Activated CD8-positive, alpha-beta memory T cell treated with anti-CD3 and anti-CD28 coated beads, Interleukin-2, amount 50 U/mL, for 24 hours (primary cell): Measurements from ENCODE around the gene WDR72.
"Not testable (repeated sequence)": the region's sequence is repeated elsewhere in the genome, so short reads cannot be mapped to it uniquely, and the experiment has no call there.

ENCODE experiments used
- DNase-seq: peaks from one replicate; pipeline ENCODE4 v3.0.0-alpha.2; 2020; ENCODE audit errors: extremely low read depth

Gene WDR72

GRCh38 chr15:53759411-53759931 lies at the start of gene WDR72:
WDR72 (minus strand) TSS chr15:53759663; CDS start chr15:53733149, 26,514 bp downstream.
- DNase-seq, result no peak

- no peak for DNase-seq
These were observed 48.7 kb upstream of the WDR72 start for GRCh38 chr15:53808058-53808706.

GRCh38 chr15:53807501-53807900 lies 48.0 kb upstream of the WDR72 start:
- DNase-seq, result no peak

- DNase-seq, result no peak
These were observed 43.2 kb upstream of the WDR72 start for GRCh38 chr15:53802672-53803071.

- no peak for DNase-seq
These were observed 32.1 kb upstream of the WDR72 start for GRCh38 chr15:53791581-53791980.

GRCh38 chr15:53789654-53790375 lies 30.4 kb upstream of the WDR72 start:
- no peak for DNase-seq

- DNase-seq, result no peak
These were observed 26.9 kb upstream of the WDR72 start for GRCh38 chr15:53786401-53786800.

- DNase-seq, result not testable (repeated sequence)
These were observed 25.8 kb upstream of the WDR72 start for GRCh38 chr15:53785241-53785640.

- DNase-seq, result no peak
These were observed 3.5 kb upstream of the WDR72 start for GRCh38 chr15:53762916-53763315.

GRCh38 chr15:53758412-53758811 lies 1.1 kb downstream of the WDR72 start:
- no peak for DNase-seq

GRCh38 chr15:53757906-53758305 lies 1.6 kb downstream of the WDR72 start:
- DNase-seq, result no peak

- DNase-seq, result no peak
These were observed 5.7 kb downstream of the WDR72 start for GRCh38 chr15:53753813-53754212.

GRCh38 chr15:53752406-53752805 lies 7.1 kb downstream of the WDR72 start:
- DNase-seq, result no peak

GRCh38 chr15:53747501-53748068 lies 11.9 kb downstream of the WDR72 start:
- no peak for DNase-seq

GRCh38 chr15:53746101-53746500 lies 13.4 kb downstream of the WDR72 start:
- no peak for DNase-seq

- DNase-seq, result no peak
These were observed 19.8 kb downstream of the WDR72 start for GRCh38 chr15:53739651-53740050.

GRCh38 chr15:53739187-53739586 lies 20.3 kb downstream of the WDR72 start:
- no peak for DNase-seq

- DNase-seq, result no peak
These were observed 38.0 kb downstream of the WDR72 start for GRCh38 chr15:53721334-53722087.

GRCh38 chr15:53716909-53717876 lies 42.3 kb downstream of the WDR72 start:
- no peak for DNase-seq

- no peak for DNase-seq
These were observed 46.2 kb downstream of the WDR72 start for GRCh38 chr15:53713218-53713617.

- no peak for DNase-seq
These were observed 48.6 kb downstream of the WDR72 start for GRCh38 chr15:53710906-53711305.
